GM21526 (cell line): ENCODE data around the gene LRBA.

Source experiments
- ATAC-seq: cut with Tn5 transposase; IDR thresholded peaks from one replicate; pipeline ENCODE4 v1.9.1; 2021; ENCODE audit warnings: moderate library complexity; ENCODE audit not compliant: unreplicated experiment, low FRiP score

LRBA gene

GRCh38 chr4:150264595-150265161 lies 750.4 kb downstream of the LRBA start:
- no peak for ATAC-seq

DNA sequence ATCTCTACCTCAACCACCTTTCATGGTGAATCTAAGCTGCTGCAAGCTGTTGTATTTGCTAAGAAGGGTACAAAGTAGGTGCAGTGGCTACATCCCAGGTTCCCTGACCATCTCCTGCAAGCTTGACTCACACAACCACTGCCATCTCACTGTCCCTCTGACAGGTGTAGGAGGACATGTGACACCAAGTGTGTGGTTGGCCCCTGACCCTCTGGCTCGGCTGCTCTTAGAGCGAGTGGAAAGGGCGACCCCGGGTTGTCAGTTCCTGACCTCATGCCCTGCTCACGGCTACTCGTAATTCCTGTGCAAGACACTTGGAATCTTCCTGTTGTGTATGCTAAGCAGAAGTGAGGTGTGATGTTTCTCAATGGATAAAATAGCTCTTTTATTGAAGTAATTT lies 752.5 kb downstream of the LRBA start:
- no peak for ATAC-seq

DNA sequence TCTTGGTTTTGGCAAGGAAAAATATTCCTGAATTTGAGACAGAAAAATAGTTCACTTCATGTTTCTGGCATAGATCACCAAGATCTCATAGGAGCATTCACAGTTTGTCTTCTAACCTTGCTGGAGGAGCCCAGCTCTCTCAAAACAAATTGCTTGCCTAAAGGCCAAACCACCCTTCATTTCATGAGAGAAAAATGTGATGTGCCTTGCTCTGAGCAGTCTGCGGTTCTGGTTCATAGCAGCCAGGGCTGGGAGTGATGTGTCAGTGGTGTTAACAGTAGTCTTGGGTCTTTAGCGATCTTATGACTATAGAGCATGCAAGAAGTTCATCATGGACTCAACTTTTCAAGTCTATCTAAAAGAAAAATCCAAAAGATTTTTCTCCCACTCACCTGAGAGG lies 753.5 kb downstream of the LRBA start:
- no peak for ATAC-seq

- no peak for ATAC-seq
These were observed 755.1 kb downstream of the LRBA start for GRCh38 chr4:150259861-150260567.

DNA sequence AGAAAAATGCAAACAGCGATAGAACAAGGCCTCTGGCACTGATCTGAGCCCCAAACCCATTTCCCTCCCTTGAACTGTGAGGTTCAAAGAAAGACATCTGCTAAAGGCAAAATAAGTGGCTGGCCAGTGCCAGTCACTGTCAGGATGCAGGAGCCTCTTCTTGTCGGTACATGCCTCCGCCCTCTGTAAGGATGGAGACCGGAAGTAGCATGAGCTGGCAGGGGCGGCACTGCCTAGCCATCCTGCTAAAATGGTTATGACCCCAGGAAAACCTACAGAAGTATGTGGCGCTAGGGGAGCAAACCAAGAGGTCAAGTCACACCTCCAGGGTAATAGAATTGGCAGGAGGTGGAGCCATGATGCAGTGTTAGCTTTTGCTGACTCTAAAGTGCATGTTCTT lies 756.5 kb downstream of the LRBA start:
- ATAC-seq: no peak

DNA sequence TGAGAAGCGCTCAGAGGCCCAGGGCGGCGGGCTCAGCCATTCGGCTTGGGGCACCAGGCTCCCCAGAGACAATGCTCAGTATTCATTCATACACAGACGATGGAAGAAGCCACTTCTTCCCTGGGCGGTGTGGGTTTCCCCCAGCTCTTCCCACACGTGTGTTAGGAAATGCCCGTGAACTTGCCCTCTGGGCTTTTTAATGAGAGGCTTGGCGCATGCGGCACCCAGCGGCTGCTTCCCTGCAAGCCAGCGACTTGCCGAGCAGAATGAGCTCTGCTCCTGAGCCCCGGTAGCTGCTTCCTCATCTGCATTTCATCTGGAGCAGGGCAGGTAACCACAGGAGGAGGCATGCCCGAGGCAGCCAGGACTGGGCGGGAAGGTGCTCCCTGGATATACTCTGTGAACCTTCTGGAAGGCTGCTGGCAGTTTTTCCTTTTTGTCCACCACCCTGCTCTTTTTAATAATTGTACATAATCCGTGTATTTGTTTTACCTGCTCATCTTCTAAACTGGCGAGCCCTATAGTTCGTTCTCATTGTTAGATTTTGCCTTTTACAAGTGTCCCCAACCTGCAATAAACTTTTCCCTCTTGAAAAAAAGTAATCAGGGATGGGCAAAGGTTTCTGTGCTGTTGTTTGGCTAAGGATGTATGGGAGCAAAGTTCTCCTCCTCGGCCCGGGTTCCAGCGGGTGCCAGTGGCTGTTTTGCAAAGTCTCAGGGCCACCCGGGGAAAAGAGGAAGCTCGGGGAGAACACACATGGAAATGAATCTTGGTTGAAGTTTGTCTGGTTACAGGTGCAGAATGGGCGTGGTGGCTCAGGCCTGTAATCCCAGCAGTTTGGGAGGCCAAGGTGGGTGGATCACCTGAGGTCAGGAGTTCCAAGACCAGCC lies 758.0 kb downstream of the LRBA start:
- ATAC-seq: no peak

DNA sequence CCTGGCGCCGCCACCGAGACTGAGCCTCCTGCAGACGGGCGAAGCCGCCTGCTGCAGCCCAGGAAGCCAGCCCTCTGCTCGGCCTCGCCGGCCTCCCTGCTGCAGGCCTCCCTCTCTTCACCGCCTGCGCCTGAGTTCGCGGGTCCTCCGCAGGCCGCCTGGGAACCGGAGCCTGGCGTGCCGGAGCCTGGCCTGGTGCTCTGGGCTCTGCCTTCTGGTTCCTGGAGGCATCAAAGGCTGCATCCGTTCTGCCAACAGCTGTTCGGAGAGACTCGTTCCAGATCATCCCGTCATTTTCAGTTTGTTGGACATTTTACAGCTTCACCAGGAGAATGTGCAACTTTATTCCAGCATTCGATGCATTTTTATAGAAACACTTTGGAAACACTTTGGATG lies 758.9 kb downstream of the LRBA start:
- no peak for ATAC-seq

DNA sequence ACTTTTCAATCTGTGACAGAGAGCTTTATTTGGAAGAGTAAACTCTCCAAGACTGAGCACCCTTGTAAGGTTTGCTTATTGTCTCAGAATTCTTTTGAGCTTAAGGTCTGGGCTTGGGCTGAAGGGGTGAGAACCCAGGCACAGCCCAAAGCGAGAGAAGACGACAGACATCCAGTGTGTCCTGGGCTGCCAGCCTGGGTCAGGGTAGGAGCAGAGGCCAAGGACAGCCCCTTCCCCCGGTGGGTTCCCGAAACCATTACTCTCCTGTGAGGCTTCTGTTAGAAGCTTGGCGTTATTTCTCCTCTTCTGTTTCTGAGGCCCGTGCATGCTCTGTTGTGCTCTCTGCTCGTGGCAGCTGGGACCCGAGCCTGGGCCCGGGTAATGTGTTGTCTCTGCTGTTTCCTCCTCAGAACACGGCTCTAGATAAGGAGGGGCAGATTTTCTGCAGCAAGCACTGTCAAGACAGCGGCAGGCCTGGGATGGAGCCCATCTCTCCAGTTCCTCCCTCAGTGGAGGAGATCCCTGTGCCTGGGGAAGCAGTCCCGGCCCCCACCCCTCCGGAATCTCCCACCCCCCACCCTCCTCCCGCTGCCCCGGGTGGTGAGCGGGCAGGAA lies 759.4 kb downstream of the LRBA start:
- no peak for ATAC-seq

GRCh38 chr4:150253965-150254630 lies 761.0 kb downstream of the LRBA start:
- ATAC-seq: no peak

GRCh38 chr4:150253416-150253815 lies 761.7 kb downstream of the LRBA start:
- no peak for ATAC-seq

DNA sequence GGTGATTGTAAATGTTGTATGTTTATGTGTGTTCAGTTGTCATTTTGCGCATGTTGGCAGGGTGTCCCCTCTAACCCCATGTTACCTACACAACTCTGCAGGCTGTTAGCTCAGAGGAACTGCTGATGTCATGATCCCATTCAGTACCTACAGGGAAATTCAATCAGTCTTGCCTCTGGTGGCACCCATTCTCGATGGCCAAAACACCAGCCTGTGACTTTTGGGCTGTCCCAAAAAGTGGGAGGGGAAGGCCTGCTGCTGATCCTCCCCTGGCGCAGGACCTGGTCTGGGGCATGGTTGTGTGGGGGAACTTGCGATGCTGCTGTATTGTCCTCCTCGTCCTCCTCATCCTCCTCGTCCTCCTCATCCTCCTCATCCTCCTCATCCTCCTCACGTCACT lies 762.3 kb downstream of the LRBA start:
- ATAC-seq: no peak

DNA sequence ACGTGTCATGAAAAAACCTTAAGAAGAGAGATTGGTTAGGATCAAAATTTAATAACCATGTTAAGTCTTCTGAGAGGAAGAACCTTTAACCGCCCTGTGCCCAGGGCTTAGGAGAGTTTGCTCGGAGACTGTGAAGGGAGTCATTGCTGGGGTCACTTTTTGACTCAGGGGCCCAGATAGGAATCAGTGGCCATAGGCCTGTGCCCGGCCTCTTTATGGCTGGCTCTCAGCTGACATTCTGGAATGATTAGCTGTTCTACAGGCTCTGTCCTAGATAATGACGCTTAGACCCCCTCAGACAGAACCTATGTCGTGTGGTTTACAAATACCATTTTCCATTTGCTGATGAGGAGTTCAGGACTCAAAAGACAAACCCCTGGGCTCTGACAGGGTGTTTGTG lies 762.8 kb downstream of the LRBA start:
- ATAC-seq: no peak

DNA sequence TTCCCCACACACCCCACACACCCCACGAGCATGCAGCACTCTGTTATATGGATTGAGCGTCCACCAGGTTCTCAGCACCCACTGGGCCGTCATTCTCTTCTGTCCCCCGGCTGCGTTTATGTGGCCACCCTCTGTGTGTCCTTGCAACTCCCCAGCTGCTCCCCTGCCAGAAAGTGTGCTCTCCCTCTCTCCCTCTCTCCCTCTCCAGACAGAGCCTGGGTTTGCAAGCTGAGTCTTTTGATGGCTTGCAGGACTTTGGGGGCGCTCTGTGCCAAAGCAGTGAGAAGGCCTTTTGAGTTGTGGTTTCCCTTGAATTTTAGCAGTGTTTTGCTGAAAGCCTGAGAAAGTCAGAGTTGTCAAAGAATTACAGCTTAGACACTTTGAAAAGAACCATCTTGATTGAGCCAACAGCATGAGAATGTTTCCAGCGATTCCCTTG lies 763.3 kb downstream of the LRBA start:
- ATAC-seq: no peak

GRCh38 chr4:150250998-150251651 lies 764.0 kb downstream of the LRBA start:
- ATAC-seq: no peak

GRCh38 chr4:150250293-150250997 lies 764.6 kb downstream of the LRBA start:
- ATAC-seq: no peak

GRCh38 chr4:150248181-150248580 lies 766.9 kb downstream of the LRBA start:
- no peak for ATAC-seq

DNA sequence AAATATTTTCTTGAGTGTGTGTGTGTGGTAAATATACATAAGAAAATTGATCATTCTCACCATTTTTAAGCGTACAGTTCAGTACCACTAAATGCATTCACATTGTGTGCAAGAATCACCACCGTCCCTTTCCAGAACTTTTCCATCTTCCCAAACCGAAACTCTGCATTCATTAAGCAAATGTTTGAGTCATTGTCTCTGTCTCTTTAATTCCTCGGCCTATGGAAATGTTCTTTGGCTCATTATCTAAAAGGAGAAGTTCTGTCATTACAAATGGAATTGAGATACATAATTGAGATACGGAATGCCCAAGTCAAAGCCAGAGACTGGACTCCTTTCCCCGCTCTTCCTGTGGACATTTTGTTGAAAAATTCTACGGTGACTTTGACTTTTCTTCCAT lies 767.9 kb downstream of the LRBA start:
- ATAC-seq: no peak

DNA sequence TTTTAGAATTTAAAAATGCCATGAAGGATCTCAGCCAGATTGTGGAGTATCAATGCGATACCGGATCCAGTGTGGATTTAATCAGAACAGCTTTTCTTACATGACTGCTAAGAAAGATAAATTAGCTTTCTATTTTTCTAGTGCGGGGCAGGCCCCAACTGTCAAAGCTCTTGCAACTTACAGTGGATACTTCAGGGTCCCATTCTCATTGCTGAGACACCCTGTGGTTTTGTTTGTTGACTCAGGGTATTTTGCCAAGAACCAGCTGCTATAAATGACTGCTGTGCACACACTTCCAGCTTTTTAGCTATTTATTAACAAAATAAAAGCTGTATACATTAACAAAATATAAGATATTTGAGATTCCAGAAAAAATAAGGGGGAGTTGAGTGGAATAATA lies 770.5 kb downstream of the LRBA start:
- no peak for ATAC-seq

GRCh38 chr4:150243932-150244331 lies 771.2 kb downstream of the LRBA start:
- ATAC-seq: no peak
